ENCODE data around the gene PNKP.

The PNKP gene

DNA sequence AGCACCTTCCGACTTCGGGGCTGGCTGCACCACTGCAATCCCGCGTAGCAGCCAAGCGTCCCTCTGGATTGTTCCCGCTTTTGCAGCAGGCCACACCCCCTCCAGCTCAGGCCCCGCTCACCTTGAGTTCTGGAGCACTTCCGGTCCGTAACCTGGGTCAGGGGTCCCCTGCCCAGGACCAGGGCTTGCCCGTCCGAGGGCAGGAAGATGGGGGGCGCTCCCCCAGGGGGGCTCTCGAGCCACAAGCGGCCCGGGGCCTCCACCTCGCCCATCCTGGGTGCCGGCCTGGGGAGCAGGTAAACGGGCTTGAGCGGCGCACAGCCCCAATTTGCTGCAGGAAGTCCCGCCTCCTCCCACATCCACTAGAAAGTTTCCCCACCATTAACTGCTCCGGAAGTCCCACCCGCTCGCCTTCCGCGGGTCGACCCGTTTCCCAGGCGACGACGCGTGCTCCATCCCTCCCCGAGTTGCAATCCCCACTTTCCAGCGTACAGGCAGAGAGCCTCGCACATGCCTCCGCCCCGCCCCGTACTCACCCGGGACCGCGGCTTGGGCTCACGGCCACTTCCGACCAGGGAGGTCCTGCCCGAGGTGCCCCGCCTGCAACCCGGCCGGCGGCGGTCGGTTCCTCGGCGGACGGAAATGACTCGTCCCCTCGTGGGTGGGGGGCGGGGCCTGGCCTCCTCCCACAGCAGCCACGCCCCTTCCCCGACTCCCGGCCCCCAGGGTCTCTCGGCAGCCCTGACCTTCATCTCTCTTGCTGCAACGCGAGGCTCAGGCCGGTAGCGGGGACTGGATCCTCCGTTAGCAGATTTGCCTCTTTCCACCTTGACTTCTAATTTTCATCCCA is at the start of gene PNKP:
PNKP (minus strand) TSS at position 644 of the 850 bp plus-strand sequence; CDS start at position 272, 372 bp downstream.
- DNase-seq: peak; percentile 84

DNA sequence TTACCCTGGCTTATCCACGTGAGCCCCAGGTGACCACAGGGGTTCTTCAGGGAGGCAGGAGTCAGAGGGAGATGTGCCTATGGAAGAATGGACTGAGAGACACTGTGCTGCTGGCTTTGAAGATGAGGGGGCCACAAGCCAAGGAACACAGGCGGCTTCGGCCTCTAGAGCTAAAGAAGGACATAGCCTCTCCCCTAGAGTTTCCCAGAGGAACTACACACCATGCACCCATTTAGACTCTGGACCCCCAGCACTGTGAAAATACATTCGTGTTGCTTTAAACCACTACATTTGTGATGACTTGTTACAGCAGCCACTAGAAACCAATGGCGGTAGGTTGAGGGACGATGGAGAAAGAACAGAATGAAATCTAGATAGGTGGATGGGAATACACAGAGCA is 47.9 kb upstream of the PNKP start:
- DNase-seq: no peak

DNA sequence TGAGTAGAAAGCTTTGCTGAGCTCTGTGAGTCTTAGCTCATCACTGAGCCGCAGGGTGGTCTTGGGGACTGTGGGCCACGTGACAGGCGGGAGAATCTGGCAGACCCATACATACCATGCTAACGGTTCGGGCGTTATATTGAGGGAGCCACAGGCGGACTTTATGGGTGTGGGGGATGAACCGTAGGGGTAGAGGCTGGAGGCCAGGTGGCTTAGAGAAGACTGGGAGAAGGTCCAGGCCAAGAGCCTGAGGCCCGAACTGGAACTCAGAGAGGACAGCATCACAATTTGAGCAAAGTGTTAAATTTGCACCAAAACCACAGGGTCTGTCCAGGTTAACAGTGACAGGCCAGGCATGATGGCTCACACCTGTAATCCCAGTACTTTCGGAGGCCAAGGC is 46.3 kb upstream of the PNKP start:
- no peak for DNase-seq

DNA sequence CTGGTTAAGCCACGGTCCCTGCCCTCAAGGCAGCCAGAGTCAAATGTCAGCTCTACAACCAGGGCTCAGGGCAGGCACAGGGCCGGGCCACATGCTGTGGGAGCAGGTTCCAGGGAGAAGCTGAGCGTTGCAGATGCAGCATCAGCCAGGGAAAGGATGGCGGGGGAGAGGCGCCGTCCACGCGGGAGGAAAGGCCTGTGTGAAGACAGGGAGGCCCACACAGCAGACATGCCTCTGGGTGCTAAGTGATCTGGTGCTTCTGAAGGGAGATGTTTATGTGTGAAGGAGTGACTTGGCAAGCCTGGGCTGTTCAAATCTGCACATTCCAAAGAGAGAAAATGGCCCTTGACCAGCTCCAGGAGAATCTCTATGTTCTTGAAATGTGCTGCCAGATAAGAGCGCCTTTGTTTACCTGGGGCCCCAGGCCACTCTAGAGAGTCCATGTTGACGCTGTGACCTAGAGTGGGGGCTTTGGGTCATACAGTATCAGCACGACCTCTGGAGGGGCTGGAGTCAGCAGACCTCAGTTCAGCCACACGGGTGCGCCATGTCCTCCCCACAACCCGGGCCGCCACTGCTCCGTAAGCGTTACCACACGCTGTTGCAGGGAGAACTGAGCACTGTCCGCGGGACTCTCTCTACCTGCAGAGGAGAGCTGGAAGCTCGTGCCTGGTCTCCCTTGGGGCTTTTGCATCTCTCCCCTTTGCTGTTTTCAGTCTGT is 45.7 kb upstream of the PNKP start:
- no peak for DNase-seq

DNA sequence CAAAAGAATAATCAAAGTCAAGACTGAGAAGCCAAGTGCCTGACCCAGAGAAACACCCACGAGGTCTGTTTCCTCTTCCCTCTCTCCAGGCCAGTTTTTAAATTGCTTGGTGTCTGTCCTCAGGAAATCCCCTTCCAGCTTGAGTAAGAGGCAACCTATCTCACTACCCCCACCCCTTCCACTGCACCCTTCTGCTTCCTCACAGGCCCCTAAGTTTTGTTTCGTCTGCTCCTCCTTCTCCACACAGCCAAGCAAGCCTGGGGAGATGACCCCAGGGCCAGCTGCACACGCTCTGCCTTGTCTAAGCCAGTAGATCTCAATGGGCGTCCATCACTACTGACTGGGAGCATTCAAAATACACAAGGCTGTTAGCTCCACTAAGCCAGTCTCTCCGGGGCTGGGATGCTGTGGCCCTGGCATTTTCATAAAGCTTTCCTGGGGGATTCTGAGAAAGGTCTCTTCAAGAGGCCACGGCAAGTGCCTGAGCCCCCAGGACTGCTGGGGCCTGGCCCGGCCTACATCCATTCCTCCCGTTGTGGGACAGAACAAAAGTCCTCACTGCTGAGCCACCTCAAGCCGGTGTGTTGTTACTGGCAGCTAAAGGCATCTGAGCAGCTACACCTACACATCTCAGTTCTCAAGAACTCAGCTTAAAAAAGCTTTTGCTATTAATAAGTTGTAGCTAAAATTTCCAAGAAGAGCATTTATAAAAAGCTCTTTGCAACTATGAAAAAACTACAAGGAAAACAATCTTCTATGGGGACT is 44.2 kb upstream of the PNKP start:
- DNase-seq: no peak

DNA sequence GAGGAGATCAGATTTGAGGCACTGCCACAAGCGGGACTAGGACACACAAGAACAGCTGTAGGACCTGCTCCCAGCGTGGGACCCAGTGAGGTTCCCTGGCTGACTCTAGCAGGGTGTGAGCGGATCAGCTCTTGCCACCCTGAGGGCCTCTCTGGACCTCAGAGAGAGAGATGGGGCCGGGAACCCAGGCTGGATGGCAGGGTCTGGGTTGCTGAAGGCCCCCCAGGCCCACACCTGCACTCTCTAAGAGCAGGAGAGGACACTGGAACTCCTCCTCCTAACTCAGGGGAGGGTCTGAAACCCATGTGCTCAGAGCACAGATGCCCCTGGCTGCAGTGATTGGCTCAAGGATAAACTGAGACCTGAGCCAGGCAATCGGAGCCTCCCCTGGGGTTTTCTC is 42.8 kb upstream of the PNKP start:
- no peak for DNase-seq

DNA sequence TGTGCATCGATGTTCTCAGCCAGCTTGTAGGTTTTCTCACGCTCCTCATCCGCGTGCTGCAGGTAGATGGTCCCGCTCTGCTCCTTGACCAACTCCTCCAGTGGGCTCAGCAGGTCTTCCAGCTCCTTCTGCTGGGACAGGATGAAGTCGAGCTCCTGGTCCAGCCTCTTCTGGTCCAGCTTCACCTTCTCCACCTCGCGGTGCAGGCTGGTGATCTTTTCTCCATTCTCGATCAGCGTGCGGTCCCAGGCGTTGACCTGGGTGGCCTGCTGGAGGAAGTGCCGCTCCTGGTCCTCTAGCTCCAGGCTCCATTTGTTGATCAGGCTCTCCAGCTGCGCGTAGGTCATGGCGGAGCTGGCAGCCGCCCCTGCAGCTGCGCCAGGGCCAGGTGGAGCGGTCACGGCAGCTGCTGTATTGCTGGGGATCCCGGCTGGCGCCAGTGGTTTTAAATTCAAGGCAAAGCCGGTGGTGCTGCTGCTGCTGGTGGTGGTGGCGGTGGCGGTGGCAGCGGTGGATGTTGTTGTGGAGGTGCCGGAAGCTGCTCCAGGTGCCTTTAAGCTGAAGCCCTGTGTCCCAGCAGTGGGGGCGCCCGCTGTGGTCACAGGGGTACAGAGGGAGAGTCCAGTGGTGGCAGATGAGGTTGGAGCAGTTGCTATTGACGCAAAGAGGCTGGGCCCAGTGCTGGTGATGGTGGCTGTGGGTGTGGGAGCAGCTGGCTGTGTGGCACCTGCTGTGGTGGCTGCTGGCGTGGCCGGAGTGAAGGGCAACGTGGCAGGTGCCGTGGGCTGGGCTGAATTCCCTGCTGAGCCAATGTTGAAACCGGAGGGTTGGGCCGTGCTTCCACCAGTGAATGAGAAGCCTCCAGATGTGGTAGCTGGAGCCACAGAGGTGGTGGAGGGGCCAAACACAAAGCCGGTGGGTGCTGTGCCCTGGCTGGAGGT is 41.4 kb upstream of the PNKP start:
- no peak for DNase-seq

DNA sequence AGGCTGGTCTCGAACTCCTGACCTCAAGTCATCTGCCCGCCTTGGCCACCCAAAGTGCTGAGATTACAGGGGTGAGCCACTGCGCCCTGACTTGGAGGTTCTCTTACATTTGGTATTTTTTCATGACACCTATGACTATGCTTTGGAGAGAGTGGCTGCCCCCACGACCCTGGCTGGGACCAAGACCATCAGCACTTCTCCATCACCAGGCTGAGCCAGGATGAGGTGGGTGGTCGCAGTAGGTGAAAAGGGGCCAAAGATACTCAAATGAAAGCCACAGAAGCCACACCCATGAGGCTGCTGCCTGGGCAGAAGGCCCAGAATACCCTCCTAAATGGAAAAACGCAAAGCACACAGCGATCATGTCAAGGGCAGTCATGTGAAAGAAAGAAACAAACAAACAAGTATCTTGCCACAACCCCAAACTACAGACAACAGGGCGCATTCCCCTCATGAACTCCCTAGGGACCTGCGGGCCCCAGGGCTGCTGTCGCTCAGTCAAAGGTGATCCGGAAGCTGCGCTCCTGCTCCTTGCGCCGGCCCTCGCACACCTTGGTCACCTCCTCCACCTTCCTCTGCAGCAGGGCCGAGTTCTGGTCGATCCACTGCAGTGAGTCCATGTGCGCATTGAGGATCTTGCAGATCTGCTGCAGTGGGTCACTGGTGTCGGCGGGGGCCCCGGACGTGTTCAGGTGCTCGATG is 40.5 kb upstream of the PNKP start:
- DNase-seq: no peak

DNA sequence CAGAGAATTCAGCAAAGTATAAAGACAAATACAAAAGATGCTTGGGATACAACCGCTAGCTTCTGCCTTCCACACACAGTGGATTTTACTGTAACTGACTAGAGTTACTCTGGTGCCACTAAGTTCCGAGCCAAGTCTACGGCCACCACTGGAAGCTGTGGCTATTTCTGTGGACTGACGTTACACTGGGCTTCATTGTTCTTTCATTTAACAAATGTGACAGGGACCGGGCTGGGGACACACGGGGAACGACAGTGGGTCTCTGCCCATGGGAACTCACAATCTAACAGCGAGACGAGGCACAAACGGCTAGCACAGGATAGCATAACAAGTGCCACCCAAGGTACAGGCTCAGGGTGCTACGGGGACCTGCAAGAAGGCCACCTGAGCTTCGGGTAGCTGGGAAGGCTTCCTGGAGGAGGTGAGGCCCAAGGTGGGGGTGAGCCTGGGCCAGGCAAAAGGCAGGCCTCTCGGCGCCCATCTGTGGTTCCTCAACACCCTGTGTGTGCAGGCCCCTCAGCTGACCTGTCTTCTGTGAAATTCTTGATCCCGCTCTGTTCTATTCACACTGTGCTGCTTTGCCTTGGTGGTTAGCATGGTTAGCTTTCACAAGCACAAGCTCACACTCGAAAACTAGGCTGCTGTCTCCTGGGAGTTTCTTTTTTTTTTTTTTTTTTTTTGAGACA is 39.6 kb upstream of the PNKP start:
- no peak for DNase-seq

DNA sequence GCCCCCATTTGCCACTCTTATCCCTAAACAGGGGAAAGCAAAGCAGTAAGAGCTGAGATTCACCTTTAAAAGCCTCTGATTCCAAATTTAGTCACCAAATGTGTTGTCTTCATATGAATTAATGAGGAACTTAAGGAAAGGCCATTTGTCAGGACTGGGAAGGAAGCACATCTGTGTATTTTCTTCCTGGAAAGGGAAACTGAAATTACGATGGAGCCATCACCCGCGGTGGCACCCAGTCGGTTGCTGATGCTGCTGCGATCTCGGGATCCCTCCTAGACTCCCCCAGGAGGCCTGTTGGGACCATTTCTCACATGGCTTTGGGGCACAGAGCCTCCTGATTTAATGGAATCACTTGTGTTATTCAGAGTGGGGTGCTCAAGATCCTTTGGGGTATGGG is 36.8 kb upstream of the PNKP start:
- no peak for DNase-seq

DNA sequence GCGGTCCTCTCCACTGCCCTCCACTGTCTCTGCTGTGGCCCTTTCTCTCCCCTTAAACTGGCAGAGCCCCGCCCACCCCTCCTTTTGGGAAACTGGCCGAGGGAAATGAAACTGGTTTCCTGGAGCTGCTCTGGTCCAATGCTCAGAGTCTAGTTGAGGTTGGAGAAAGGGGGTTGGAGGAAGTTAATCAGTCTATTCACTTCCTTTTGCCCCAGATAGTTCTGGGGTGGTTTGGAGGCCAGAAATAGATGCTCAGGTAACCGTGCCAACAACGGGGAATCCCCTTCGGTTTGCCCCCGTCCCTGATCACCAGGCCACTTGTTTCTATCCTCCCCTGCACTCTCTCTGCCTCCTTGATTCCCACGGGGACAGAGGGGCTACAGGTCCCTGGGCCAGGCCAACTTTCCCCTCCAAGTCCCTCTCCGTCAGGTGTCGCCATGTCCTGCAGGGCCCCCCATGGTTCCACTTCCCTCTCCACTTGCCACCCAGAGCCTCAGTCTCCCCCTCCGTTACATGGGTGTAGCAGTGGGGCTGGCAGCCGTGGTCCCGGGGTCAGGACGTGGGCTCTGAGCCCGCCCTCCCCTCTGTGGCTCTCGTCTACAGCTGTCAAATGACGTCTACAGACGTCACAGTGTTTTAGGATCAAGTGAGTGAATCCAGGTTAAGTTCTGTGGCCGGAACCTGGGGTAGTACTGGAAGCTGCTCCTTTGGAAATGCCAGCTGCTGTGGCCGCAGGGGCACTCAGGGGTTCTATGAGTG is 29.7 kb upstream of the PNKP start, which contains the start of gene IL4I1:
IL4I1 (minus strand) TSS at position 25 of the 759 bp plus-strand sequence. CDS start 727 bp downstream, outside the sequence.
- no peak for DNase-seq

DNA sequence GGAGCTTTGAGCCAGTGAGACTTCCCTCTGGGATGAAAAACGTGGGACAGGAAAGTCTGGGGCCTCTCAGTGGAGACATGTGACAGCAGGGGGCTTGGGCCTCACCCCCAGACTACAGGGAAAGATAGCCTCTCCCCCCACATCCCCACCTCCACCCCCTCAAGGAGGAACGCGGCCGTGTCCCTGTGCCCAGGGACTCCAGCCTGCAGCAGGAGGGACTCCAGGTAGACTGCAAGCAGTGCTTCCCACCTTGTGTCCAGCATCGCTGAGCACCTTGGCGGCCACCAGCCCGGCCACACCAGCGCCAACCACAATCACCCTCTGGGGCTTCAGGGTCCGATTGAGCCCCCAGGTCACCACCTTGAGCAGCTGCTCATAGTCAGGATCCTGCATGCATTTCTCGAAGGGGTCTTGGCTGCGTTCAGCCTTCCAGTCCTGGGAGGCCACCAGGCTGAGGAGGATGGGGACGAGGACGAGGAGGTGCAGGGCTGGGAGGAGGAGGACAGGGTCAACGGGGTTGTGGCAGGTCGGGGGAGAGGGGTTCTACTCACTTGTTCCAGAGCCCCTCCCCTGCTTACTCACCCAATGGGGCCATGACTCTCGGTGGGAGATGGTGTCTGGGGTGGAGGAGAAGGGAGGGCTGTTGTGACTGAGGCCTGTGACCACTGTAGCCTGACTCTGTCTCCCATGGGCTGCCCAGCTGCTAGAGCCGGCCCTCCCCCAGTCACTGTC is 28.4 kb upstream of the PNKP start:
- DNase-seq: no peak

DNA sequence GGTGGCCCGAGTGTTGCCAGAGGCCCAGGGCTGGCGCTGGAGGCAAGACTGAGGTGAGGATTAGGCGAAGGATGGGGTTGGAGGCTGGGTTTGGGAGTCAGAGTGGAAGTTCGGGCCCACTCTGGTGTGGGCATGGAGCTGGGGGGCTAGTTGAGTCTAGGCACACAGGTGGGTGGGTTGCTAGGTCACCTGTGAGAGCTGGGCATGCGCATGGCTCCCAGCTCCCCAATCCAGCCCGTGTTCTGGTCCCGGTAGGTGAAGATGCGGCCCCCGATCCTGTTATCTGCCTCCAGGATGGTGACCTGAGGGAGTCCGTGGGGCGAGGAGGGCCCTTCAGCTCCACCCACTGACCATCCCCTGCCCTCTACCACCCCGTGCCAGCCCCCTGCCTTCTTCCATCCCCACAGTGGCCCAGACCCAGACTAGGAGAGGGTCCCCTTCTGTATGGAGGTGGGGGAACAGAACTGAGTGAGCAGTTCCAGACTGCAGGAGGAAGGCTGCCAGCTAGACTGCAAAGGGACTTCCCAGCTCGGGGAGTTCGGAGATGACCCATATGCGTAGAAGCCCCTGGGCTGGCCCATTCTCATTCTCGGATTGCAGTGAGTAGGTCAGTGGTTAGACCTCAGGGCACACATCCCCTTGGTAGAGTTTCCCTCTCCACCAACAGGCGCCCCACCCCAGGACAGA is 27.6 kb upstream of the PNKP start:
- DNase-seq: no peak

DNA sequence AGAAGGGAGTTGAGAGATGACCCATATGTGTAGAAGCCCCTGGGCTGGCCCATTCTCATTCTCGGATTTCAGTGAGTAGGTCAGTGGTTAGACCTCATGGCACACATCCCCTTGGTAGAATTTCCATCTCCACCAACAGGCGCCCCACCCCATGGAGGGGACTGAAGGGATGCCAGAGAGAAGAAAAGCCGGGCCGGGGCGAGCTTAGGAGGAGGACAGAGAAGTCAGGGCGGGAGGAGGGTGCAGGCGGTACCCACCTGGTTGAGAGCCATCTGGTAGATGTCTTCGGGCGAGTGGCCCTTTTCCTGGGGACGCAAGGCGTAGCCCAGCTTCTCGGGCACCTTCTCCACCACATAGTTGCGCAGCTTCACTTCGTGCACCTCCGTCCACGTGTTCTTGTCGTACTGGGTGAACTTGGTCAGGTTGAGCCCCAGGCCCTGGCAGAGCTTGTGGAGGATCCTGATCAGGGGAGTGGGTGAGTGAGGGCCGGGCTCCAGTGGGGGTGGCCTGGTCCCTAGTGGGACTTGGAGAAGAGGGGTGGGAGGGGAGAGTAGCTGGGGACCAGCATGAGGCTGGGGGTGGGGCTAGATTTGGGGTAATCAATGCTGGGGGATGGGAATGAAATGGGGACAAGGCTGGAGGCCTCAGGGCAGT is 26.8 kb upstream of the PNKP start:
- no peak for DNase-seq

DNA sequence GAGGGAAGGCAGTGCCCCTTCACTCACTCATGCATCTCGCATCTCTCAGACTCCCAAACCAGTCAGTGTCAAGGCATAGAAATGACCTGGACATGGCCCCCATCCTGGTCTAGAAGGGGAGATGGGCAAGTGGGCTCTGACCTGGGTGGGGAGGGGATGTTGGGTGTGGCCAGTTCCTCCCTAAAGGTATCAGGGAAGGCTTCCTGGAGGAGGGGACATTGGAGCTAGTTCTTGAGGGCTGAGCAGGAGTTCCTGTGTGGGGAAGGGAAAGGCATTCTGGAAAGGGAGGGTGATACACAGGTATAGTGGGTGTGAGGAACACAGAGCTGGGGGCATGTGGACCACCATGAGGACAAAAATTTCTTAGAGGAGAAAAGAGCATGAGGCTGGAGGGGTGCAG is 25.3 kb upstream of the PNKP start:
- DNase-seq: no peak

DNA sequence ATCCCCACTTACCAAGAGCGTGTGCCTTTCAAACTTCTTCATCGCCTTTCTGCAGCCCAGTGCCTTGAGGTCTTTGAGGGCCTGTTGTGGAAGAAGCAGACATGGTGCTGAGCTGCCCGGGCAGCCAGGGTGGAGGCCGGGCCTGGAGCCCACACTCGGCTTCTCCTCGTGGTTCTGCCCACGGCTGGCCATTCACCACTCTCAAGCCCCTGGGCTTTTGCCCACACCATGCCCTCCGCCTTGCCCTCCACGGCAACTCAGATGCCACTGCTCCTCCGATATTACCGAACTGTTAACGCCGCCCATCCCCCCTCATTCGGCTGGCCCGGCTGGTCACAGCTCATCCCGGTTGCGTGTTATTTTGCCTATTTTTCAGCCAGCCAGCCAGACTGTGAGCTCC is 24.0 kb upstream of the PNKP start:
- no peak for DNase-seq

DNA sequence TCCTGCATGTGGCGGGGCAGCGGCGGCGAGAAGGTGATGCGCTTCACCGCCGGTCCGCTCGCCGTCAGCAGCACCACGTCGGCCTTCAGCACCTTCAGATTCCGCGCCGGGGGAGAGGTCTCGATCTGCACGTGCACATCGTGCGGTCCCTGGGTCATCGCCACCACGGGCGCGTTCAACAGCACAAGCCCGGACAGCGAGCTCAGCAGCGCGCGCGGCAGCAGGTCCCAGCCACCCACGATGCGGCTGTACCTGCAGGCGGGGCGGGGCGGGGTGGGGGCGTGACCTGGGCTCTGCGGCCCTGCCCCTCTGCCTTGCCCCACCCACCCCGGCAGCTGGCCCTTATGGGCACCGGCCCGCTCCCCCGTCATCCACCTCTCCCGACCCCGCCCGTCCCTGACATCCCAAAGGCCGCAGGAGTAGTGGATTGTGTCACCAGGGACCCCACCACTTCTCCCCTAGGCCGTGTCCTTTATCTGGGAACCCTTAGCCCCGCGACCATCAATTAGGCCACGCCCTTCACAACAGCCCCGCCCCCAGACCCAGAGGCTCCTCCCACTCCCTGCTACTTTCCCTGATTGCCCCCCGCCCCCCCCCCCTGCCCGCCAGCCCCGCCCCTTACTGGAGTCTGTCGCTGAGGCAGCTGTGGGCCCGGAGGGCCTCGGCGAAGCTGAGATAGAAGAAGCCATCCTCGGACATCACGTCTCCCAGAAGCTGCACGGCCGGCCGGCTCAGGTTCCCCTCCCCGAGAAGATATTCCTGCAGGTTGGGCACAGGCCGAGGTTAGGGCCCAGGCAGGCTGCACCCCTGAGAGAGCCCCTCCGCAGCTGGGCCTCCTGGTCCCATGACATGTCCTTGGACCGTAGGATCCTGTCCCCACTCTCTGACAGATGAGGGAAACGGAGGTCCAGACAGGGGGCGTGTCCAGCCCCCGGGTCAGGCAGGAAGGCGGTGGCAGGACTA is 23.3 kb upstream of the PNKP start:
- DNase-seq: no peak

Measured in NCI-H1436 treated with DMSO at 0.1 percent for 48 hours (cell line).